Measurements from ENCODE around the gene ASCC3. TPM values are rescaled to one million over a fixed set of nuclear protein-coding genes. Genes with fewer than 3 reads are reported as not detected.
A peak's percentile ranks its signal among the peaks of the same experiment; 100 is the strongest.

ASCC3 gene
- total RNA-seq, 4 donors from 2014 or later = 21.2 to 41.4 (median 28.5) TPM

DNA sequence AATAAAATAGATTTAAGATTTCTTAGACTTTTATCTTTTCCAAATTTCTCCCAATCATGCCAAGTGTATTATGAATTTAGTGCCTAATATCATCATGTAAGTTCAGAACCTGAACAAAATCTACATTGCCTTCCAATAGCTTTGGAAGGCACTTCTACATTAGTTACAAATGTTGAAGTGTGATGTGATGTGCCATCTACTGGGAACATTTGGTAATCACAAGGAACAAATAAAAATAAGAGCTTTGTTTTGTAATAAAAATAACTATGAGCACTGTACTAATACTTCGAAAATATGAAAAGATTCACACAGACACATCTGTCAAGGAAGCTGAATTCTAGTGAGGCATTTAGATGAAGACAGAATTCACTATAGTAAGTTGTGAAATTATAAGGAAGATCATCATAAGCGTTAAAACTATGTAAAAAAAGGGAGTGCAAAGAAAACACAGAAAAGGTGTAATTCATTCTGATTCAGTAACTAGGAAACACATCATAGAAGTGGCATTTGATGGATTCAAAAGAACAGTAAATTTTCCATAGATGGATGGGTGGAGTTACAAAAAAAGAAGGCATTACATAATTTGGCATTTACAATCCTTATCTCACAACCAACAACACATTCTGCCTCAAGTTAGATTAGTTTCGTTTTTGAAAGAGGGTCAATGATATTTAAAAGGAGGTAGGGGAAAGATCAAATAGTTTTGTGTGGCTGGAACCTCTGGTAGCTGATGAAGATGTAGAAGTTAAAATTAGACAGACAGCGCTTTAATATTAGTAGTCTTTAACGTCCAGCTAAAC, 161.0 kb downstream of the ASCC3 start:
- Histone ChIP-seq H3K4me3 (no peak overlapping the region), H3K36me3 (peaks cover 2 to 25% of the 10 kb centered on the region in 2 donors), H3K4me1 (no peaks in the 10 kb centered on the region), H3K9me3 (no peaks in the 10 kb centered on the region), H3K27me3 (no peaks in the 10 kb centered on the region), H3K27ac (no peak overlapping the region)
- ATAC-seq = no peak
- 34 to 55% methylated on average over 5 of the region's 5 CpGs for WGBS, 2 donors (ENCODE audit: low coverage in 1 of 2)
- no peak for TF ChIP-seq POLR2AphosphoS5 (IDR thresholded peaks at IDR 0.05)
- TF ChIP-seq, protein P1, sequence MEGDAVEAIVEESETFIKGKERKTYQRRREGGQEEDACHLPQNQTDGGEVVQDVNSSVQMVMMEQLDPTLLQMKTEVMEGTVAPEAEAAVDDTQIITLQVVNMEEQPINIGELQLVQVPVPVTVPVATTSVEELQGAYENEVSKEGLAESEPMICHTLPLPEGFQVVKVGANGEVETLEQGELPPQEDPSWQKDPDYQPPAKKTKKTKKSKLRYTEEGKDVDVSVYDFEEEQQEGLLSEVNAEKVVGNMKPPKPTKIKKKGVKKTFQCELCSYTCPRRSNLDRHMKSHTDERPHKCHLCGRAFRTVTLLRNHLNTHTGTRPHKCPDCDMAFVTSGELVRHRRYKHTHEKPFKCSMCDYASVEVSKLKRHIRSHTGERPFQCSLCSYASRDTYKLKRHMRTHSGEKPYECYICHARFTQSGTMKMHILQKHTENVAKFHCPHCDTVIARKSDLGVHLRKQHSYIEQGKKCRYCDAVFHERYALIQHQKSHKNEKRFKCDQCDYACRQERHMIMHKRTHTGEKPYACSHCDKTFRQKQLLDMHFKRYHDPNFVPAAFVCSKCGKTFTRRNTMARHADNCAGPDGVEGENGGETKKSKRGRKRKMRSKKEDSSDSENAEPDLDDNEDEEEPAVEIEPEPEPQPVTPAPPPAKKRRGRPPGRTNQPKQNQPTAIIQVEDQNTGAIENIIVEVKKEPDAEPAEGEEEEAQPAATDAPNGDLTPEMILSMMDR (IDR thresholded peaks at IDR 0.05) = peak in 3 of 4 experiments; percentile 15 to 41 (median 27)
- no peak for TF ChIP-seq EP300 (IDR thresholded peaks at IDR 0.05)
- TF ChIP-seq POLR2A (IDR thresholded peaks at IDR 0.05) = no peak

DNA sequence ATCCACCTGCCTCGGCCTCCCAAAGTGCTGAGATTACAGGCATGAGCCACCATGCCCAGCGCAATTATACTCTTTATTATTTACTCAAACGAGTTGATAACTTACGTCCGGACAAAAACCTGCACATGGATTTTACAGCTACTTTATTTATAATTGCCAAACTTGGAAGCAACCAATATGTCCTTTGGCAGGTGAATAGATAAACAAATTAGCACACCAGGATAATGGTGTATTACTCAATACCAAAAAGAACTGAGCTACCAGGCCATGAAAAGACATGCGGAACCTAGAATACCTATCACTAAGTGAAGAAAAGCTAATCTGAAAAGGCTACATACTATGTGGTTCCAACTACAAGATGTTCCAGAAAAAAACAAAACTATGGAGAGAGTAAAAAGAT, 168.1 kb downstream of the ASCC3 start:
- H3K27ac ChIP-seq = no peak overlapping the region
- no peaks in the 10 kb centered on the region for H3K4me1 ChIP-seq
- H3K4me3 ChIP-seq = no peak overlapping the region
- WGBS, 2 donors (ENCODE audit: low coverage in 1 of 2) = 98 to 100% methylated on average over 2 to 6 of the region's 6 CpGs
- peaks cover 0 to 8% of the 10 kb centered on the region in 2 donors for H3K36me3 ChIP-seq
- no peaks in the 10 kb centered on the region for H3K9me3 ChIP-seq
- no peak for ATAC-seq
- H3K27me3 ChIP-seq = no peaks in the 10 kb centered on the region
- TF ChIP-seq, protein P1 (IDR thresholded peaks at IDR 0.05) = no peak
- no peak for TF ChIP-seq POLR2A (IDR thresholded peaks at IDR 0.05)
- no peak for TF ChIP-seq POLR2AphosphoS5 (IDR thresholded peaks at IDR 0.05)
- no peak for TF ChIP-seq EP300 (IDR thresholded peaks at IDR 0.05)

DNA sequence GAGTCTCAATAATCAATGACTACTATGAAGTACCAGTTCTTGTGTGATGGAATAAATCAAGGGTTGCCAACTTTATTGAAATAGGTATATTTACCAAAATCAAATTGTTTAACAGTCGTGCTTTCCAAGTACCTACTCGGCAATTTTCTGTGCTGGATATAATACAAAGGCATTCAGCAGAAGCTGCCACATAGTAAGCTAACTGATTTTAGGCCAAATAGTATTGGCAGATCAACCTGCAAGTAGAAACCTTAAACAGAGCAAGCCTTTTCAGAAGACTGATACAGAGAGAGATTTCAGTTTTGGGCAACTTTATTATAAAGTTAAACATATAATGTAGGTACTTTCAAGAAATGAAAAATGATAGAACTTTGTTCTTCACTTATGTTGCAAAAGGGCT, 174.6 kb downstream of the ASCC3 start:
- Histone ChIP-seq H3K36me3 (no peaks in the 10 kb centered on the region), H3K27ac (no peak overlapping the region), H3K27me3 (no peaks in the 10 kb centered on the region), H3K4me1 (no peaks in the 10 kb centered on the region), H3K4me3 (no peak overlapping the region), H3K9me3 (no peaks in the 10 kb centered on the region)
- 93 to 100% methylated on average over 1 to 2 of the region's 2 CpGs for WGBS, 2 donors (ENCODE audit: low coverage in 1 of 2)
- no peak for ATAC-seq
- no peak for TF ChIP-seq POLR2AphosphoS5 (IDR thresholded peaks at IDR 0.05)
- no peak for TF ChIP-seq EP300 (IDR thresholded peaks at IDR 0.05)
- TF ChIP-seq, protein P1 (IDR thresholded peaks at IDR 0.05) = no peak
- no peak for TF ChIP-seq POLR2A (IDR thresholded peaks at IDR 0.05)

DNA sequence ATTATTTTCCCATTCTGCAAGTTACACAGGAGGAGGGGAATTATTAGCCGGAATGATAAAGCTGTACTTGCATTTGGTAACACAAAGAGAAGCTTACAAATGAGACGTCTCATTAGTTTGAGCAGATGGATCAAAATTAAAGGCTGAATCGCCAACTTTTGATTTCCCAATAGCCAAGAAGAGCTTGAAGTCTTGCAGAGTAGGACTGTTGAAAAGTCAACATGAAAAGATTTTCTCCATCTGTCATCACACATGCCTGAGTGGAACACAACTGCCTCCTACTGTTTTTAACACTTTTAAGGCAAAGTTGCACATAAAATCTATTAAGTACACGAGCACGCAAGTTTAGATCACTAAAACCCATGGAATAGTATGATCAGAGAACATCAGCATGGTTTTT, 176.2 kb downstream of the ASCC3 start:
- WGBS, 2 donors (ENCODE audit: low coverage in 1 of 2) = 79 to 90% methylated on average over 5 of the region's 5 CpGs
- peaks cover 0 to 6% of the 10 kb centered on the region in 2 donors for H3K36me3 ChIP-seq
- H3K4me3 ChIP-seq = no peak overlapping the region
- no peak for TF ChIP-seq POLR2A (IDR thresholded peaks at IDR 0.05)
- no peaks in the 10 kb centered on the region for H3K4me1 ChIP-seq
- no peaks in the 10 kb centered on the region for H3K9me3 ChIP-seq
- H3K27me3 ChIP-seq = no peaks in the 10 kb centered on the region
- ATAC-seq = no peak
- H3K27ac ChIP-seq = no peak overlapping the region

DNA sequence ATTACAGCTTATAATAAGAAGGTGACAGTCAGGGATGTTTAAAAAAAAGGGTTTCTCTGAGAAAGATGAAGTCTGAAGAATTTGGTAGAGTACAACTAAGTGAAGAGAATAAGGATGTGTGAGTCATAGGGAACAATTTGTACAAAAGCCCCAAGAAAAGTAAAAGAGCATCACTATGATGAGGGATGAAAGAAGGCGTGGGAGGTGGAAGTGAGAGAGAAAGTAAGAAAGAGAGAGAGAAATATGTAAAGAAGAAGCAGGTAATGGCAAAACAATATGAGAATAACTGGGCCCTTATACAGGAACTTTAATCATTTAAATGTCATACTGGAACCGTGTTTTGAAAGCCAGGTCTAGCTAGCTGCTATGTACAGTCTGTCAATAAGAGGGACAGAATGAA, 179.4 kb downstream of the ASCC3 start:
- no peak for ATAC-seq
- WGBS, 2 donors (ENCODE audit: low coverage in 1 of 2) = 94 to 96% methylated on average over 2 of the region's 2 CpGs
- H3K4me3 ChIP-seq = no peak overlapping the region
- H3K9me3 ChIP-seq = no peaks in the 10 kb centered on the region
- H3K27me3 ChIP-seq = no peaks in the 10 kb centered on the region
- peaks cover 0 to 15% of the 10 kb centered on the region in 2 donors for H3K36me3 ChIP-seq
- TF ChIP-seq EP300 (IDR thresholded peaks at IDR 0.05) (no peak), POLR2A (IDR thresholded peaks at IDR 0.05) (no peak), POLR2AphosphoS5 (IDR thresholded peaks at IDR 0.05) (no peak)
- TF ChIP-seq, protein P1 (IDR thresholded peaks at IDR 0.05) = no peak
- H3K4me1 ChIP-seq = peaks cover 0 to 8% (median 0%) of the 10 kb centered on the region in 3 donors
- no peak overlapping the region for H3K27ac ChIP-seq
